Kidney epithelial cell (primary cell): ENCODE measurements around the gene SLC38A1. TPM values are rescaled to one million over a fixed set of nuclear protein-coding genes. Genes with fewer than 3 reads are reported as not detected.

Experiments
- DNase-seq: peaks from one replicate; pipeline ENCODE4 v3.0.0-alpha.2; 2010; ENCODE audit warnings: low read depth
- H3K27me3 ChIP-seq: 2 replicates; pipeline ENCODE4 v1.6.0; 2011; ENCODE audit warnings: low read length; ENCODE audit not compliant: control insufficient read depth, insufficient read depth
- H3K36me3 ChIP-seq: 2 replicates; pipeline ENCODE4 v1.5.1; 2011; ENCODE audit warnings: low read length; ENCODE audit not compliant: control insufficient read depth, insufficient read depth
- H3K4me3 ChIP-seq: 2 replicates; pipeline ENCODE4 v1.5.1; 2011; ENCODE audit warnings: low read depth, mild to moderate bottlenecking, control low read depth, low read length
- total RNA-seq: library from RNA; depleted of rRNA; stranded (reverse); fragments of >200 nt; gene quantifications from 2 replicates; pipeline ENCODE4 v1.2.3, GENCODE V29; 2015
- TF ChIP-seq, protein P1 (sequence below): IDR thresholded peaks from 2 replicates; pipeline ENCODE4 v1.5.1; 2011; ENCODE audit warnings: mild to moderate bottlenecking, moderate library complexity, low read length, control low read depth, inconsistent platforms; ENCODE audit not compliant: insufficient read depth, poor library complexity, severe bottlenecking

SLC38A1 gene
- total RNA-seq, 1 donor from 2014 or later: 245 TPM

DNA sequence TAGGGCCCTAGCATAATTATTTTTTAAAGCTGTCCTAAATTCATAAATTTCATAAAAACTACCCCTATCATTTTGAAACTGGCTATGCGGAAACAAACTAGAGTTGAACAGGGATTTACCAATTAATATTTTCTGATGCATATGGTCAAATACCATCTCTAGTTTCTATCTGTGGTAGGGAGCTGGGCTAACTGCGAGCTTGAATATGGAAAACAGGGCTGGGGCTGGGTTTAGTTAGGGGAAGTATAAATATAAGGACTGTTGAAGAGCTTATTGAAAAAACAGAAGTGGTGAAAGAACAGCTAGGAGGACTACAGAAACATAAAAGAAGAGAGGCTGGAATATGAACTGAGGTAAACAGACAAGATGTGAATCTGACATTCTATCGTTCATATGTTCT lies 91.8 kb downstream of the SLC38A1 start:
- DNase-seq: no peak
- no peak overlapping the region for H3K4me3 ChIP-seq
- TF ChIP-seq, protein P1, sequence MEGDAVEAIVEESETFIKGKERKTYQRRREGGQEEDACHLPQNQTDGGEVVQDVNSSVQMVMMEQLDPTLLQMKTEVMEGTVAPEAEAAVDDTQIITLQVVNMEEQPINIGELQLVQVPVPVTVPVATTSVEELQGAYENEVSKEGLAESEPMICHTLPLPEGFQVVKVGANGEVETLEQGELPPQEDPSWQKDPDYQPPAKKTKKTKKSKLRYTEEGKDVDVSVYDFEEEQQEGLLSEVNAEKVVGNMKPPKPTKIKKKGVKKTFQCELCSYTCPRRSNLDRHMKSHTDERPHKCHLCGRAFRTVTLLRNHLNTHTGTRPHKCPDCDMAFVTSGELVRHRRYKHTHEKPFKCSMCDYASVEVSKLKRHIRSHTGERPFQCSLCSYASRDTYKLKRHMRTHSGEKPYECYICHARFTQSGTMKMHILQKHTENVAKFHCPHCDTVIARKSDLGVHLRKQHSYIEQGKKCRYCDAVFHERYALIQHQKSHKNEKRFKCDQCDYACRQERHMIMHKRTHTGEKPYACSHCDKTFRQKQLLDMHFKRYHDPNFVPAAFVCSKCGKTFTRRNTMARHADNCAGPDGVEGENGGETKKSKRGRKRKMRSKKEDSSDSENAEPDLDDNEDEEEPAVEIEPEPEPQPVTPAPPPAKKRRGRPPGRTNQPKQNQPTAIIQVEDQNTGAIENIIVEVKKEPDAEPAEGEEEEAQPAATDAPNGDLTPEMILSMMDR: no peak
- H3K36me3 ChIP-seq: no peaks in the 10 kb centered on the region
- no peaks in the 10 kb centered on the region for H3K27me3 ChIP-seq

- H3K36me3 ChIP-seq: no peaks in the 10 kb centered on the region
- TF ChIP-seq, protein P1: no peak
- H3K27me3 ChIP-seq: no peaks in the 10 kb centered on the region
- H3K4me3 ChIP-seq: no peak overlapping the region
- DNase-seq: no peak
These were observed 93.9 kb downstream of the SLC38A1 start for GRCh38 chr12:46174919-46175318.

DNA sequence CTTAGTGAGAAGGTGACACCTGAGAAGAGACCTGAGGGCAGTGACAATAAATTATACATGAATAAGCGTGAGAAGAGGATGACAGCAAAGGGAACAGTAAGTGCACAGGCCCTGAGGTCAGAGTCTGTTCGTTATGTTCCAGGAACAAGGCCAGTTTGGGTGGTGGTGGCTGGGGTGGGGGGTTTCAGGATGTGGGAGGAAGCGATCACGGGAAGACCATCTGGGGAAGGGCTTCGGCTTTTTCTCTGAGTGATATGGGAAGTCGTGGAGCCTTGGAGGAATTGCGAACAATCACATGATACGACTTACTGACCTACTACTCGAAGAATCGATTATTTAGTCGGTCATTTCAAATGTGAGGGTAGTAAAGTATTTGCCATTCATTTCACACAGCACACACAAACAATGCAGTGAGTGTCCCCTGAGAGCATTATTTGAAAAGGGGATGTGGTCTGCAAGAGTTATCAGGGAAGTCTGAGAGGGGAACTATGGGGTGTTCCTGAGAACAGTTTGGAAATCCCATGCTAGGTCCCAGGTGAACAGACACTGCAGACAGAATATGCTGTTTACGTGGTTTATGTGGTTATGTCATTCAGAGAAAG lies 94.7 kb downstream of the SLC38A1 start:
- DNase-seq: no peak
- H3K27me3 ChIP-seq: no peaks in the 10 kb centered on the region
- no peak overlapping the region for H3K4me3 ChIP-seq
- no peaks in the 10 kb centered on the region for H3K36me3 ChIP-seq
- TF ChIP-seq, protein P1: no peak

GRCh38 chr12:46168426-46168825 lies 100.4 kb downstream of the SLC38A1 start:
- H3K27me3 ChIP-seq: no peaks in the 10 kb centered on the region
- H3K4me3 ChIP-seq: no peak overlapping the region
- no peak for DNase-seq
- H3K36me3 ChIP-seq: no peaks in the 10 kb centered on the region
- TF ChIP-seq, protein P1: no peak

GRCh38 chr12:46167412-46167811 lies 101.4 kb downstream of the SLC38A1 start:
- H3K36me3 ChIP-seq: no peaks in the 10 kb centered on the region
- no peak for DNase-seq
- no peaks in the 10 kb centered on the region for H3K27me3 ChIP-seq
- TF ChIP-seq, protein P1: no peak
- no peak overlapping the region for H3K4me3 ChIP-seq

DNA sequence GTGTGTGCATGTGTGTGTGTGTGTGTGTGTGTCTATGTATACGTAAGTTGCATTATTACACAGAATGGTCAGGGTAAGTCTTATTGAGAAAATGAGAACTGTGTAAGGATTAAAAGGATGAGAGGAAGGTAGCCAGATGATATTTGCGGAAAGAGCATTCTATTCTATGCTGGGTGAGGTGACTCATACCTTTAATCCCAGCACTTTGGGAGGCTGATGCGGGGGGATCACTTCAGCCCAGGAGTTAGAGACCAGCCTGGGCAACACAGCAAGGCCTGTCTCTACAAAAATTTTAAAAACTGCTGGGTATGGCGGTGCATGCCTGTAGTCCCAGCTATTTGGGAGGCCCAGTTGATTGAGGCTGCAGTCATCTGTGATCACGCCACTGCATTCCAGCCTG lies 103.7 kb downstream of the SLC38A1 start:
- DNase-seq: no peak
- TF ChIP-seq, protein P1: no peak
- no peaks in the 10 kb centered on the region for H3K27me3 ChIP-seq
- H3K36me3 ChIP-seq: no peaks in the 10 kb centered on the region
- no peak overlapping the region for H3K4me3 ChIP-seq
